22Rv1 (cell line): ENCODE measurements around the gene CMSS1.

ENCODE experiments used
- H3K27ac ChIP-seq: fragments of 450-650 bp; 2 replicates; pipeline ENCODE4 v1.5.1; 2017
- ZFX ChIP-seq: fragments of 450-650 bp; IDR thresholded peaks from 2 replicates; pipeline ENCODE4 v1.6.1; 2017; ENCODE audit warnings: antibody characterized with exemption, borderline replicate concordance
- TF ChIP-seq, protein P1 (sequence below): fragments of 450-650 bp; IDR thresholded peaks from 2 replicates; pipeline ENCODE4 v1.5.1; 2017; ENCODE audit warnings: mild to moderate bottlenecking

CMSS1 gene

DNA sequence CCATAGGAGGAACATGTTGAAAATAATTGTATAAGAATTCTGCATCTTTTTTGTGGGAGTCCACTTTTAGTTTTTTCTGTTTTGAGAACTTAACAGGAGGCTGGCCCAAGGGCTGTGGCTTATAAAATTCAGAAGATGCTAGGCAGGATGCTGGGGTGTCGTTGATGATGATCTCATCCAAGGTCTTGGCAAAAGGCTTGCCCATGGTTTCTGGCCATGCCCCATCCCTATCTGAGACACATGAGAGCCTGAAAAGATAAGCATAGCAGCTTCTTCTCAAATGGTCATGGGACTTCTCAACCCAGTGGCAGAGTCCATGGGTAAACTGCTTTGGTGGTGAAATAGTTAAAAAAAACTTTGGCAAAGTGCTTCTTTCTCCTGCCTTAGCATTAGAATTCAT, 35.2 kb downstream of the CMSS1 start:
- H3K27ac ChIP-seq: no peak overlapping the region
- TF ChIP-seq ZFX: no peak
- TF ChIP-seq, protein P1, sequence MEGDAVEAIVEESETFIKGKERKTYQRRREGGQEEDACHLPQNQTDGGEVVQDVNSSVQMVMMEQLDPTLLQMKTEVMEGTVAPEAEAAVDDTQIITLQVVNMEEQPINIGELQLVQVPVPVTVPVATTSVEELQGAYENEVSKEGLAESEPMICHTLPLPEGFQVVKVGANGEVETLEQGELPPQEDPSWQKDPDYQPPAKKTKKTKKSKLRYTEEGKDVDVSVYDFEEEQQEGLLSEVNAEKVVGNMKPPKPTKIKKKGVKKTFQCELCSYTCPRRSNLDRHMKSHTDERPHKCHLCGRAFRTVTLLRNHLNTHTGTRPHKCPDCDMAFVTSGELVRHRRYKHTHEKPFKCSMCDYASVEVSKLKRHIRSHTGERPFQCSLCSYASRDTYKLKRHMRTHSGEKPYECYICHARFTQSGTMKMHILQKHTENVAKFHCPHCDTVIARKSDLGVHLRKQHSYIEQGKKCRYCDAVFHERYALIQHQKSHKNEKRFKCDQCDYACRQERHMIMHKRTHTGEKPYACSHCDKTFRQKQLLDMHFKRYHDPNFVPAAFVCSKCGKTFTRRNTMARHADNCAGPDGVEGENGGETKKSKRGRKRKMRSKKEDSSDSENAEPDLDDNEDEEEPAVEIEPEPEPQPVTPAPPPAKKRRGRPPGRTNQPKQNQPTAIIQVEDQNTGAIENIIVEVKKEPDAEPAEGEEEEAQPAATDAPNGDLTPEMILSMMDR: no peak

DNA sequence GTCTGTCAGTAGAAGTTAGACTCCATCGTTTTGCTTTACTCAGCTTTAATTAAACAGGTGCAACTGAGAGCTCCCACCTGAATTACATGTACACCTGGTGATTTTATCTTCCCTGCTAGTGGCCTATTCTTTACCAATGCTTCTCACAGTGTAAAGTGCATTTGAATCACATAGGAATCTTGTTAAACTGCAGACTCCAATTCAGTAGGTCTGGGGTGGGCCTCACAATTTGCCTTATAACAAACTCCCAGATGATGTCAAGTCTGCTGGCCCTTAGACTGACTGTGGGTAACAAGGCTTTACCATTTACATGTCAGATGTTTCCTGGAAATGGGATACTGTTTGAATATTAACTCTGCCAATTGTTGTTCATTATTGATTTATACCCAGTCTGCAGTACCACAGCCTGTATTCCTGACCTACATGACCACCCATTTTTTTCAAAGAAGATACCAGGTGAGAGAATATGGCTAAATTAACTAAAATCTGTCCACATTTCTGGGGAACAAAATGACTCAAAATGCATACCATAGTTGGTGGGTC, 37.2 kb downstream of the CMSS1 start:
- H3K27ac ChIP-seq: no peak overlapping the region
- no peak for TF ChIP-seq ZFX
- TF ChIP-seq, protein P1: no peak

- TF ChIP-seq, protein P1: no peak
- TF ChIP-seq ZFX: no peak
- H3K27ac ChIP-seq: no peak overlapping the region
These were observed 38.2 kb downstream of the CMSS1 start for GRCh38 chr3:99855900-99856299.

DNA sequence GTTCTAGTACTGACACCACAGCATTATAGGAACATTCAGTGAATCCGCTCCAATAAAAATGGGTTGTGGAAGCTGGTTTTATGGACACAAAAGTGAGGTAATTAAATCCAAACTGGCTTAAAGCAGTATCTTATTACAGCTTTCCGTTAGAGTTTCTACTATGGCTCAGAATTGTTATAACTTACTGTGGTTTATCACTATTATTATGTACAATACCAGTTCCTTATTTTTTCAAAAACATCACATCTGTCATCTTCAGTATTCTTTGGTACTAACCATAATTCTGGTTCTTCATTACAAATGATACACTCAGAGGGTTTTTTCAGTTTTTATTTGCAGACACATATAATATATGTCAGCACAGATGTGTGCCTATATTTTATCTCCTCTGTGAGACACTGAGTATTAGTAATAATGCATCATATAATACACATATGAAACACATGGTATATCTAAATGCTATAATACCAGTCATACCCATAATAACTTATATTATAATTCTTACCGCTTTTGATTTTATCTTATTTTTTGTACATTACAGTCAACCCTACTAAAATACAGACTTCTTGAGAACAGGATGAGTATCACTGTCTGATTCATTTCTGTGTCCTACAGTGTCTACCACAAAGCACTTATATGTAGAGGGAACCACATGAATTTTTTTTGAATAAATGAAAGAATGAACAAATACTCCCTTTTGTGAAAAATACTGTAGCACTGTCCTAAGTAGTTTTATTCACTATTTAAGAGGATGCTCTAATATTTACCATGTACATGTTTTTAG, 39.0 kb downstream of the CMSS1 start:
- TF ChIP-seq ZFX: no peak
- TF ChIP-seq, protein P1: no peak
- H3K27ac ChIP-seq: no peak overlapping the region

DNA sequence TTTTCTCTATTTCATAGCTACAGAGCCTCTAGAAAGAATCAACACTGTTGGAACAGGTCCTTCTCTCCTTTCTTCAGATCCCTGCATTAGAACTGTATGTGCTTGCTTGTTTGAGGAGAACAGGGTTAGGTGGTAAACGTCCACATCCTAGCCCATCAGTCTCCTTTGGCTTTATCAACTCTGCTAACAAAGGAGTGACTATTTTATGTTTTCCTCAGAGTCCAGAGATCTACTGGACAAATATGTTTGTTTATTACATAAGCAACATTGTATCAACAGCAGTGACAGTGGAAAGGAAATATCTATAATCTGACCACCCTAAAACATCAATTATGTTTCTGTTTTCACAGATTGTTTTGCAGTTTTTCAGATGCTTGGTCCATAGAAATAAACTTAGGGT, 39.6 kb downstream of the CMSS1 start:
- H3K27ac ChIP-seq: no peak overlapping the region
- TF ChIP-seq ZFX: no peak
- TF ChIP-seq, protein P1: no peak

DNA sequence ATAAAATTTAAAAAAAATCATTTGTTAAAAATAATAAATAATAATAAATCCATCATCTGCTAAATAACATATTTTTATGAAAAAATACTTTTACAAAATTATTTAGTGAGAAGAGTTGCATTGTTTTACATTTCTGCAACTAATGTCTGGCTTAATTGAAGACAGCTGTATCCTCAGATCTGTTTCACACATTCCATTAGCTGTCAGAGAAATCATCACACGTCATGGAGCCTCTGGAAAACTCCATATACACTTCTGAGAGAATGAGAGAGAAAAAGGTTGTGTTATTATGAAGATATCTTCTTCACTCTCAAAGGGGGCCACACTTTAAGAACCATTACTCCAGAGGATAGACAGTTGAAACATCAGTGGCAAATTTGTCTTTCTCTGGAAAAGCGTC, 40.8 kb downstream of the CMSS1 start:
- no peak overlapping the region for H3K27ac ChIP-seq
- TF ChIP-seq ZFX: no peak
- TF ChIP-seq, protein P1: no peak

DNA sequence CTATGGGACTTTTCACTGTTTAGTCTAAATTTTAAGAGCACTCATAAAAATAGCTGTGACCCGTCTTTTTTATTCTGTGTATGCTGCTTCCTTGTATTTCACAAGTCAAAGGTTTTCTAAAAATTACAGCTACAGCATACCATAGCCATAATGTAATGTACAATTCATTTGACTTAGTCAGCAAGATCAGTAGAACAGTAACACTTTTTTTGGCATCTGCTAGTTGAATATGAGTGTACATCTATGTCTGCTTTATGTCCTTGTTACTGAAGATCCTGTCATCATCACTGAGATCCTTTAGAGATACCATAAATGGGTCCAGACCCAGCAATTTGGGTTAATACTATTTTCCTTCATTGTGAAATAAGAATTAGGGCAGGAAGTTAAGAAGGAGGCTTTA, 42.2 kb downstream of the CMSS1 start:
- no peak overlapping the region for H3K27ac ChIP-seq
- TF ChIP-seq, protein P1: no peak
- no peak for TF ChIP-seq ZFX
